ENCODE measurements around the gene COL5A2.
A peak's percentile ranks its signal among the peaks of the same experiment; 100 is the strongest.

Gene COL5A2

DNA sequence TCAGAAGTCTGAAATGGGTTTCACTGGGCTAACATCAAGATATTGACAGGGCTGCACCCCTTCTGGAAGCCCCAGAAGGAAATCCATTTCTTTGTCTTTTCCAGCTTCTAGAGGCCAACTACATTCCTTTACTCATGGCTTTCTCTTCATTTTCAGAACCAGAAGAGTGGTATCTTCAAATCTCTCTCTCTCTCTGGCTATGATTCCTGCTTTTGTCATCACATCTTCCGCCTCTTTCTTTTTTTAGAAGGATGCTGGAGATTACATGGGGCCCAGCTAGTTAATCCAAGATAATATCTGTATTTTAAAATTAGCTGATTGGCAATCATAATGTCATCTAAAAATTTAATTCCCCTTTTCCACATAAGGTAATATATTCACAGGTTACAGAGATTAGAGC is 23.8 kb downstream of the COL5A2 start:
- no peak overlapping the region for H3K4me3 ChIP-seq (ENCODE audit: low read depth, low read length)
- TF ChIP-seq, protein P1, sequence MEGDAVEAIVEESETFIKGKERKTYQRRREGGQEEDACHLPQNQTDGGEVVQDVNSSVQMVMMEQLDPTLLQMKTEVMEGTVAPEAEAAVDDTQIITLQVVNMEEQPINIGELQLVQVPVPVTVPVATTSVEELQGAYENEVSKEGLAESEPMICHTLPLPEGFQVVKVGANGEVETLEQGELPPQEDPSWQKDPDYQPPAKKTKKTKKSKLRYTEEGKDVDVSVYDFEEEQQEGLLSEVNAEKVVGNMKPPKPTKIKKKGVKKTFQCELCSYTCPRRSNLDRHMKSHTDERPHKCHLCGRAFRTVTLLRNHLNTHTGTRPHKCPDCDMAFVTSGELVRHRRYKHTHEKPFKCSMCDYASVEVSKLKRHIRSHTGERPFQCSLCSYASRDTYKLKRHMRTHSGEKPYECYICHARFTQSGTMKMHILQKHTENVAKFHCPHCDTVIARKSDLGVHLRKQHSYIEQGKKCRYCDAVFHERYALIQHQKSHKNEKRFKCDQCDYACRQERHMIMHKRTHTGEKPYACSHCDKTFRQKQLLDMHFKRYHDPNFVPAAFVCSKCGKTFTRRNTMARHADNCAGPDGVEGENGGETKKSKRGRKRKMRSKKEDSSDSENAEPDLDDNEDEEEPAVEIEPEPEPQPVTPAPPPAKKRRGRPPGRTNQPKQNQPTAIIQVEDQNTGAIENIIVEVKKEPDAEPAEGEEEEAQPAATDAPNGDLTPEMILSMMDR (IDR thresholded peaks at IDR 0.05; ENCODE audit: control insufficient read depth, extremely low read depth, insufficient read depth), result no peak
- no peak for DNase-seq (ENCODE audit: low read depth)

DNA sequence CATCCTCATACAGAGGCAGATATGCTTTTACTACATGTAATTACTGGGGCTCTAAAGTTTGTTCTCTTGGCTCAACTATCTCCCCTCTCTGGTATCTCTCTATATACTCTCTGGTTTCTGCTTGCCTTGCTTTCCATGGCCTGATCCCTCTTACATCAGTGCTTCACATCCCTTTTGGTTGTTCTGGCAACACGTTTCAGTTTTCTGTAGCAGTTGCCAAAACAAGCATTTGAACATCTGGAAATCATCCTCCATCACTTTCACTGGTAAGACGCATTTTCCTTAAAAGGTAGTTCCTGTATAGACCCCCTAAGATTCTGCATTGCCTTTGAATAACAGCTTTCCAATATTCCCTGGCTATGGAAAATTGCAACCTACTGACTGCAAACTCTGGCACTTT is 25.9 kb downstream of the COL5A2 start:
- DNase-seq (ENCODE audit: low read depth), result no peak
- H3K4me3 ChIP-seq (ENCODE audit: low read depth, low read length), result no peak overlapping the region
- TF ChIP-seq, protein P1 (IDR thresholded peaks at IDR 0.05; ENCODE audit: control insufficient read depth, extremely low read depth, insufficient read depth), result no peak

DNA sequence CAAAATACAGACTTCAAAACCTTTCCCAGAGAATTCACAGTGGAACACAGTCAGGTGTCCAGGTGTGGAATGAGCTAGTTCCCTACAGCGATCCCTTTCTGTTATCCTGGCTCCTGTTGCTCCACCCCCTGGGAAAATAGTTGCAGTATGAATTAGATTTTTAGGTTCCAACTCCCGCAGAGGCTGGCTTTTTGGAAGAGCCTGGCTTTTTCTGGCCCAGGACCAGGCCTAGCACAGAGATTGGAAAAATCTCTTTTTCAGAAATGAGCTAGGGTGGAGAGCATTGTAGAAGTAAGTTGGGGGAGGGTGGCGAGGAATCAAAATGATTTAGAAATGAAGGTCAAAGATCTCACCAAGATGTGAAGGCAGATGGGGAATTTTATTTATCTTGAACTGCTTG is 27.1 kb downstream of the COL5A2 start:
- TF ChIP-seq, protein P1 (IDR thresholded peaks at IDR 0.05; ENCODE audit: control insufficient read depth, extremely low read depth, insufficient read depth), result no peak
- no peak overlapping the region for H3K4me3 ChIP-seq (ENCODE audit: low read depth, low read length)
- no peak for DNase-seq (ENCODE audit: low read depth)

DNA sequence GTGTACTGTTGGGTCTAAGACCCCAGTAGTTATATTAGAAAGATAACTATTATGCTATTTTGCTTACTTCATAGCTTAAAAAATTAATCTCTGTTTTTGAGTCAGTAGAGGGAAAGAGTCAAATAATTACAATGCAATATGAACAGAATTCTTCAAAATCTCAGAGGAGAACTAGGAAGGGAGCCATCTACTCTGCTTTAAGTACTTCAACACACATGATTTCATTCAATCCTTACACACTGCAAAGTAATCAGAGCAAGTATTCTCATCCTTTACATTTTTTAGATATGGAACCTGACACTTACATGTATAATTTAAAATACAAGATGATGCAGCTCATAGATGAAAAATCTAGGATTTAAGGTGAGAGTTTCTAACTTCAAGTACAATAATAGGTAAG is 27.7 kb downstream of the COL5A2 start:
- TF ChIP-seq, protein P1 (IDR thresholded peaks at IDR 0.05; ENCODE audit: control insufficient read depth, extremely low read depth, insufficient read depth), result no peak
- DNase-seq (ENCODE audit: low read depth), result no peak
- no peak overlapping the region for H3K4me3 ChIP-seq (ENCODE audit: low read depth, low read length)

DNA sequence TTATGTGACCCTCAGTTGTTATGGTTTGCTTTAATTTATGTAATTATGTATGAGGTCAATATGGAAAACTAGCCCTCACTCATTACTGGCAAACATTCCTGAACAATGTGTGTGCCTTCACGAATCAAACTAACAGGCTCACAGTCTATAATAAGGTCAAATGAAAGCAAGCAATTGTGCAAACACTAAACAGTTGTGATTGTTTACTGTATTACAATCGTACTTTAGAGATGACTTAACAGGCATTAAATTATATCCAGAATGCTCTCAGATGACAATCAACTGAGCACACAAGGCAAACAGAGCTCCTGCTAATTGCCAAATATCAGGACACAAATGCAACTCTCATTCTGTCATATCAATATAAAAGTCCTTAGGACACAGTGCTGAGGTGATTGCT is 29.5 kb downstream of the COL5A2 start:
- TF ChIP-seq, protein P1 (IDR thresholded peaks at IDR 0.05; ENCODE audit: control insufficient read depth, extremely low read depth, insufficient read depth), result no peak
- no peak overlapping the region for H3K4me3 ChIP-seq (ENCODE audit: low read depth, low read length)
- DNase-seq (ENCODE audit: low read depth), result peak; percentile 86

DNA sequence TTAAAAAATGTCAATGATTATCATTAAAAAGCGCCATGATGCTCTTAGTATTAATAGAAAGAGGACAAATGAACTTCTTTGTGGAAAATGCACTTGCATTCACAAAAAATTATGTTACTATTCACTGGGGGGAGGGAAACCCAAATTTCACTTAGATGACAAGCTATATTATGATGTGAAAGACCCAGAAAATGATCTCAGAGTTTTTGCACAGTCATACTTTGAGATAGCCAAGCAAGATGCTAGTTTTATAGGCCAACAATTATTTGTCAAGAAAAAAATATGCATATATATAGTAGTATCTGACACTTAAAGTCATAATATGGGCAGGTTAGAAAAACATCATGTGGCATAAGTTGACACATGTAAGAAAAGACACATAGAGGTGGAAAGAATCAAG is 31.6 kb downstream of the COL5A2 start:
- no peak for DNase-seq (ENCODE audit: low read depth)
- H3K4me3 ChIP-seq (ENCODE audit: low read depth, low read length), result no peak overlapping the region
- TF ChIP-seq, protein P1 (IDR thresholded peaks at IDR 0.05; ENCODE audit: control insufficient read depth, extremely low read depth, insufficient read depth), result no peak

DNA sequence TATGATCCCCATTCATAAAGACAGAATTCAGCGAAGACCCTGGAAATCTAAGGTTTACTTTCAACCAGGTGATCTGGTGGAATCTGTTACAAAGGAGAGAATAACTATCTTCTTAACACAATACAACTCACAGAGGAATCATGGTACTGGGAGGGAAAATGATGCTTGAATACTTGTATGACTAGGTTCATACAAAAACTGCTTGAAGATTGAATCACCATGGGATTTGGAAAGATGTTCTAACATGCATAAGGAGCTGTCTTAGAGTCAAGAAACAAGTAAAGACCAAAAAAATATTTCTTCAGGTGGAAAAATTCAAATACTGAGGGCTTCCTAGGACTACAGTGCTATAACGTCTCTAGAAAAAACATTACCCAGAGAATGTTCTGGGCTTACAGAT is 32.2 kb downstream of the COL5A2 start:
- TF ChIP-seq, protein P1 (IDR thresholded peaks at IDR 0.05; ENCODE audit: control insufficient read depth, extremely low read depth, insufficient read depth), result no peak
- H3K4me3 ChIP-seq (ENCODE audit: low read depth, low read length), result no peak overlapping the region
- no peak for DNase-seq (ENCODE audit: low read depth)
